DMS 273 (cell line): ENCODE data around the gene LDLRAD4.

Experiments used
- DNase-seq: peaks from one replicate; lab custom pipeline; 2025; ENCODE audit not compliant: unreplicated experiment; lab: John Stamatoyannopoulos, UW

The LDLRAD4 gene

DNA sequence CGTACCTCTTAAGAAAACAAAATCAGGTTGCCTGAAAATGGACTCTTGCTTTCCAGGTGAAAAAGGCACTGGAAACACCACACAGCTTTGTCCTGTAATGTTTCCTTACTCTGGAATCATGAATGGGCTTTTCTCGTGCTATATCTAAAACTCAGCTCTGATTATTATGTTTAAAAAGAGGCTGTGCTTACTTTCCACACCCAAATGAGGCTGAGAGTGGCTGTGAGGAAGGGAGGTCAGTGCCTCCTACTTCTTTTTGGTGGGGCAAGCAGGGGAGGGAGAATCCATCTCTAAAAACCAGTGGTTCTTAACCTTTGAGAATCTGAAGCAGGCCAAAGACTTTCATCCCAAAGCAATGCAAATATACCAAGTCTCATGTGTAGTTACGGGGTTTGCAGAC is 359.2 kb downstream of the LDLRAD4 start:
- DNase-seq, result no peak

DNA sequence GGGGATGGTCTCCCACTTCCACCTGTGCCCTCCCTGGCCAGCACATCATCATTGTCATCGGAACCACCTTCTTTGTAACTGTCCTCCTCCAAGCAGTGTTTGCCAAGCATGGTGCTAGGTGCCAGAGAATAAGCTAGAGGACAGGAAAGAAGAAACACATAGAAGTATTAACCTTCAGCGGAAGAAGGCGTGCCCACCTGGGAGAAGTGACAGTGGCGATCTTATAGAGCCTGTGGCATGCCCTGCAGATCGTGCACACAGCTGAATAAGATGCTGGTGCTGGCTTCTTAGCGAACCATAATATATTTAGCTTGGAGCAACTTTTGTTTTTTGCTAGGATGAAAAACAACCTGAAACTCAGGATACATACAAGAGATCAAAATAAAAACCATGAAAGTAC is 359.8 kb downstream of the LDLRAD4 start:
- DNase-seq, result no peak

GRCh38 chr18:13579874-13580273 is 361.3 kb downstream of the LDLRAD4 start:
- DNase-seq, result no peak

DNA sequence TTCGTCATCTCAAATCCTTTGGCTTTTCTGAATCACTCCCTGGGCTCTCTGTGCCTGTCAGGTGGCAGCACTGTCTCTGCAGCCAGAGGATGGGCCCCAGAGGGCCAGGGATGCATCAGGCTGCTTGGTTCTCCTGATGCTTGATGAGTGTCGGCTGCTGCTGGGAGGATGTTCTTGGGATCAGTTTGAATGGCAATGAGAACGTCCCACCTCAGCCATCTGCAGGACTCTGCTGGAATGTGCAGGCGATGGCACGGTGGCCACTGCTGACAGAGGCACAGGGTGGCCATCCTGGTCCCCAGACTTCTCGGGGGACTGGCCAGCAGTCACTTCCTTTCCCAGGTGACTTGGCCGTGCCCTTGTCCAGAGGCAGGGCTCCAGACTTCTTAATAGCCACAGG is 361.8 kb downstream of the LDLRAD4 start:
- DNase-seq, result no peak

- DNase-seq, result no peak
Observed at GRCh38 chr18:13580991-13581390, 362.4 kb downstream of the LDLRAD4 start.

DNA sequence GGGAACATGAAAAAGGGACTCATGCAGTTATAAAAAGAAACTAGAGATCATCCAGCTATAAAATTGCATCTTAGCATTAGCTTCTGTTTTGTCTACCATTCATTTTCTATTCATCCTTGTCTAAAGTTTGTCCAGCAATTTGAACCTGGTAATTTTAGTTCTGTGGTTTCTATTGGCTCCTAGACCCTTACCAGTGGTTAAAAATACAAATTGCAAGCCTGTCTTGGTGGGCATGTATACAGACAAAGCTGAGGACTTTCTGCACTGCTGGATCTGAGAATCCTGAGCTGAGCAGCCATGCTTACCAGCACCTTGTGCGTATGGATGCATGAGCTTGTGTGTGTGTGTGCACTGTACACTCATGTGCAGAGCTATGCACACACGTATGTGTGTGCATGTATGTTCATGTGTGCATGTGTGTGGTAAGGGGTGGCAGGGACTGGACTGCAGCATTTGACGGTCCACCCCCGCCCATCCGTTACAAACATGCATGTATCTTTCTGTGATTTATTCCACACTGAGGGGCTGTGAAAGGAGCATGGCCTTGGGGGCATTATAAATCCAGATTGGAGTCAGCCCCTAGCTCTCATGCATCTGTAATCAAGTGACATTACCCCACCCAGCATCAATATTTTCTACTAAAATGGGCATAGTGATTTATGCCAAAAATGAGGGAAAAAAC is 363.1 kb downstream of the LDLRAD4 start:
- DNase-seq, result no peak

DNA sequence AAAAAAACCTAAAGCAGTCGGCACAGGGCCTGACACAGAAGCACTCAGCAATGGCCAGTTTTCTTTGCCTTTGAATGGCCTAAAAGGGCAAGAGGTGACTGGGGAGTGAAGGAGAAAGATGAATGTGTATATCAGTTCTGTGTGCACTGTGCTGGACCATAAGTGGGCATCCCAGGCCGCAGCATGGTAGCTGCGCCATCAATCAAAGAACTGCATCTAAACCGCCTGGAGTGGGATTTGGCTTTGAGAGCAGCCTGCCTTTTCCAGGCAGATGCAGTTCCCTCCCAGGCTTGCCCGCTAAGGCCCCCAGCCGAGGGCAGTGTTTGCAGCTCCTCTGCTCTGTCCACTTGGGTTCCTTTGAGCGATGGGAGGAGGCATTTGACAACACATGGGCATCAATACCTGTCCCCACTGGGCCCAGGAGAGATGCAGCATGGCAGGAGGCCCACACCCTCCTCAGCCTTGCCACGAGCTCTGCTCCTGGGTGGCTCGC is 363.7 kb downstream of the LDLRAD4 start:
- no peak for DNase-seq

- no peak for DNase-seq
Observed at GRCh38 chr18:13583576-13584550, 365.3 kb downstream of the LDLRAD4 start.

DNA sequence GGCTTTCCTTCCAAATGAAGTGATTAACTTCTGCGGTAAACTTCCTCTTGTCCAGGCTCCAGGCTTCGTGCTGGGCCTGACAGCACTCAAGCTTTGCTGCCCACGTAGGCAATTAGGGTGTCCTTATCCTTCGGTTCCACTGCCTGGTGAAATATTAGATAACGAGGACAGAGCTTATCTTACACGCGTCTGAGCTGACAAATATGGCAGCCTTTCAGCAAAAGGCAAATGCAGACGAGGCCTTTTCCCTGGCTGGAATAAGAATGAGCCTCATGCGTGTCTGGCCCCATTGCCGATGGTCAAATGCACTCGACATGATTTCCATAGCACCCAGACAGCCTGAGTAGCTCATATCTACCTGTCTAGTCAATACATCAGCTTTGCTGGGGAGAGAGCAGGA is 366.3 kb downstream of the LDLRAD4 start:
- no peak for DNase-seq

GRCh38 chr18:13585379-13586153 is 367.0 kb downstream of the LDLRAD4 start:
- no peak for DNase-seq

DNA sequence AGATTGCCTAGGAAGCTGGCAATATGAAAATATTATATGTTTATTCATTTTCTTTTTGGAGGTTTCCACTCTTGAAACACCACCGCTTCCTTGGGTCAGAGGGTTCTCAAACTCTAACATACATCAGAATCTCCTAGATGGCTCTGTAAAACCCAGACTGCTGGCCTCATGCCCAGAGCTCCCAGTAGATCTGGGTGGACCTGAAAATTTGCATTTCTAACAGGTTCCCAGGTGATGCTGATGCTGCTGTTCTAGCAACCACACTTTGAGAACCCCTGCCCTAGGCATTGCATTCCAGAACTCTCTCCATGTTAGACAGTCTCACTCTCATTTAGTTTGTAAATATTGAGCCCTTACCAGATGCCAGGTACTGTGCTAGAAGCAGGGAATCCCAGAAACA is 368.4 kb downstream of the LDLRAD4 start:
- DNase-seq, result no peak

DNA sequence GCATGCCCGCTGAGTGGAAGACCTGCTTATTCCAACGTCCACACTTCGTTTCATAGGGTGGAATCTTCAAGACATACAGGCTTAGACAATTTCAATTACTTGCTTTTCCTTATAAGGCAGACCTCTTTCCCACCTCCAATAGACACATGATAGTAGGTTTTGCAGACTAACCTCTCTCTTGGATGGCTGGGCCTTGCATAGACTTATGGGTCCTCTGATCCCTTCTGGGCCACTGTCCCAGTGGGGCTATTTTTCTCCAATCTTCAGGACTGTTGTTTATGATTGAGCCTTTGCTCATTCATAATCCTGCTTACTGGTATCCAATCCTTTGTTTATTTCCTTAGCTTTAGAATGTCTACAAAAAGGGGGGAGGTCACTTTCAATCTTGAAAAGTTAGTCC is 368.9 kb downstream of the LDLRAD4 start:
- DNase-seq, result no peak

GRCh38 chr18:13587937-13588336 is 369.4 kb downstream of the LDLRAD4 start:
- DNase-seq, result no peak

DNA sequence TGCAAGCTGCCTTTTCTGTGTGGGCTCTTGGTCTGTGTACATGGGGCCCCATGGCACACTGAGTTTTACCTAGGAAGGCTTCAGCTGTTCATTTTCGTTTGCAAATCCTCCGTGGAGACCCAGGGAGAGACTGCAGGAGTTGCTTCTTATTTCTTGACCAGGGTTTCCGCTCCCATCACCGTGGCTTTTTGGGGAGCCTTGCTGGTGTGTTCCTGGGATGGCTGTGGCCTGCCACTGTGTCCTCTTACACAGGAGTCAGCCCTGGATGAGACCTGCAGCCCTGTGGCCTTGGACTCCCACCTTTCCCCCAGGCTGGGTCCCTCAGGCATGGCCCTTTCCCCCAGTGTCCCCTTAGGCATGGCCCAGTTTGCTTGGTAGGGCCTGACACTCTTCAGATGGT is 370.8 kb downstream of the LDLRAD4 start:
- no peak for DNase-seq

DNA sequence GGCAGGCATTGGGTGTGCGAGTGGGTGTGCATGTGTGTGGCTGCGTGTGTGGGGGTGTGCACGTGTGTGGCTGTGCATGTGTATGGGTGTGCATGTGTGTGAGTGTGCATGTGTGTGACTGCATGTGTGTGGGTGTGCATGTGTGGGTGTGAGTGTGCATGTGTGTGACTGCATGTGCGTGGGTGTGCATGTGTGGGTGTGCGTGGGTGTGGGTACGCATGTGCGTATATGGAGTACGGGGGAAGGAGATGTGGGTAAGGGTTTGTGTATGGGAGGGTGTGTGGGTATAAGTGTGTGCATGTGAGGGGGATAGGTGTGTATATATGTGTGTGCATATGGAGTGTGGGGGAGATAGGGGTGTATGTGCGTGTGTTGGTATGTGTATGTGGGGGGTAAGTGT is 371.4 kb downstream of the LDLRAD4 start:
- DNase-seq, result no peak

- DNase-seq, result no peak
Observed at GRCh38 chr18:13592246-13592645, 373.7 kb downstream of the LDLRAD4 start.

- no peak for DNase-seq
Observed at GRCh38 chr18:13594551-13594950, 376.0 kb downstream of the LDLRAD4 start.

- no peak for DNase-seq
Observed at GRCh38 chr18:13597068-13597467, 378.5 kb downstream of the LDLRAD4 start.

DNA sequence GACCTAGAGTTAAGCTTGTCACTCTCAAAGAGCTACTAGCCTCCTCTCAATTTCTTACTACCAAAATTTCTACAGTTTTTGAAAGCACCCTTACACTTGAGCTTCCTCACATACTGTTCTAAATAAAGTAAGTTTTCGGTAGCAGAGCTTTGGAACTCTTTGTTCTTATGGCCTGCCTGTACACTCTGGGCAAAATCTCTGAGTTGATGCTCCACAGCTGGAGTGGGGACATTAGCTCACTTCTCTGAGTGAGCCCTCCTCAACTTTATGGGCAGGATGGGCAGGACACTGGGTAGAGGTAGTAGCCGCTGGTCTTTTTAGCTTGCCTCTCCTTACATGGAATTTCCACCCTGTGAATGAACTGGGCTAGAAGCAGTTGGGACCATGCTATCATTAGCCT is 380.0 kb downstream of the LDLRAD4 start:
- DNase-seq, result no peak

DNA sequence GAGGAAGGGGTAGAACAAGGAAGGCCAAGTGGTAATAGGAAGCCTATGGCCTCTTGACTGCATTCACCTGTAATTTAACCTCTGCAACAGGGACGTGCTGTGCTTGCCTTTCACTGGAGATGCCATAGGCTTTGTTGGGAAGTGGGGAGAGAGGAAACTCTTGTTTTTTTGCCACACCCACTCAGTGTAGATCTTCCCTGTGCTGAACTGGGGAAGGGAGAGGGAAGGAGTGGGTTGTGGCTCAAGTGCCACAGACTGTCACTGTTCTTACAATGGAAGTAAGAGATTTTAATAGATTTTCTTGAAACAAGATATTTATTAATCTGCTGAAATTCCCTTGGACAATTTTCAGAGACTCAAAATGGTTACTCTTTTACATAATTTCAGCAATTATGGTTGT is 380.5 kb downstream of the LDLRAD4 start:
- no peak for DNase-seq

DNA sequence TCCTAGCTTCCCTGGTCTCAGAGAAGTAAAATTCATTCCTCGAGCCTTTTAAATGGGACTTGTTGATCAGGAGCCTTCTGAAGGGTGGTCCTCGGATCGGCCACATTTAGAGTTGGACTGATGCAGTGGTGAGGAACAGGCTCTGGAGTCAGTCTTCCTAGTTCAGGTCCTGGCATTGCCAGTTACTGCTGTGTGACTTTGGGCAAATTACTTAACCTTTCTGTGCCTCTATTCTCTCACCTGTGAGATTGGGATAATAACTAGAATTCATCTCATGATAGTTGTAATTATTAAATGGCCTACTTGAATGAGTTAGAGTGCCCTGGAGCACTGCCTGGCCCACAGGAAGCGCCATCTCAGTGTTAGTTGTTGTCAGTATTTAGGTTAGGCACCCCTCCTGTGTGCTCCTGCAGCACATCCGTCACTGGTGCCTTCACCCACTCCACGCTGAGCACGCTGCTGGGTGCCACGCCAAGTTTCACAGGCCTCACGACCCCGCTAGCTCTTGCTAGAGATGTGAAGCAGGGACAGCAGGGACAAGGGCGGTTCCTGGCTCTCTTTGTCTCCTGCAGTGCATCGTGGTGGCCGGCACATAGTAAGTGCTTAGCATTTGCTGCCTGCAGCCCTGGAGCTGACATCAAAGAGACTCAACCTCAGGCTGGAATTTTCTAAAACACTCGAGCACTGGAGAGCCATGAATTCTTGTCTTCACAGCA is 384.9 kb downstream of the LDLRAD4 start:
- no peak for DNase-seq
